DND-41 (cell line): ENCODE measurements around the gene C2orf72.

Experiments
- ATAC-seq: fragments of 200-7000 bp; cut with Tn5 transposase; 3 replicates; pipeline ENCODE4 v1.9.1; 2021; ENCODE audit warnings: low read depth; ENCODE audit not compliant: insufficient read depth
- DNase-seq: peaks from one replicate; pipeline ENCODE4 v3.0.0-alpha.2; 2020
- H2AFZ ChIP-seq: 2 replicates; pipeline ENCODE4 v1.6.0; 2012; ENCODE audit warnings: low read depth, low read length
- H3K27ac ChIP-seq: 2 replicates; pipeline ENCODE4 v1.5.1; 2012; ENCODE audit warnings: low read length, inconsistent platforms
- H3K27me3 ChIP-seq: fragments of 200-600 bp; sonication (generic); 2 replicates; pipeline ENCODE4 v1.6.0; 2012; ENCODE audit warnings: low read length, mild to moderate bottlenecking, inconsistent platforms; ENCODE audit not compliant: insufficient read depth, poor library complexity
- H3K36me3 ChIP-seq: 2 replicates; pipeline ENCODE4 v1.5.1; 2012; ENCODE audit warnings: low read length, inconsistent platforms; ENCODE audit not compliant: insufficient read depth
- H3K4me1 ChIP-seq: 2 replicates; pipeline ENCODE4 v1.5.1; 2012; ENCODE audit warnings: mild to moderate bottlenecking, low read length; ENCODE audit not compliant: insufficient read depth
- H3K4me2 ChIP-seq: 2 replicates; pipeline ENCODE4 v1.6.0; 2012; ENCODE audit warnings: mild to moderate bottlenecking, moderate library complexity, low read length, inconsistent platforms; ENCODE audit not compliant: insufficient read depth
- H3K4me3 ChIP-seq, 2 experiments: fragments of 200-600 bp in 1 of 2; shearing (Covaris generic) in 1 of 2; 2 replicates each; pipeline ENCODE4 v1.5.1; 2012 to 2016; ENCODE audit warnings: inconsistent platforms in 2 of 2, low read length in 2 of 2, mild to moderate bottlenecking in 2 of 2, low read depth in 1 of 2, moderate library complexity in 1 of 2
- H3K79me2 ChIP-seq: 2 replicates; pipeline ENCODE4 v1.6.0; 2012; ENCODE audit warnings: low read length, inconsistent platforms; ENCODE audit not compliant: insufficient read depth
- H3K9ac ChIP-seq: 2 replicates; pipeline ENCODE4 v1.6.0; 2012; ENCODE audit warnings: low read depth, mild to moderate bottlenecking, inconsistent platforms, low read length, moderate library complexity
- H3K9me3 ChIP-seq: 2 replicates; pipeline ENCODE4 v1.5.1; 2012; ENCODE audit warnings: low read length, moderate library complexity, mild to moderate bottlenecking, inconsistent platforms; ENCODE audit not compliant: insufficient read depth, severe bottlenecking
- H4K20me1 ChIP-seq: 2 replicates; pipeline ENCODE4 v1.6.0; 2012; ENCODE audit warnings: low read length; ENCODE audit not compliant: insufficient read depth
- EZH2 ChIP-seq: IDR thresholded peaks from 3 replicates; pipeline ENCODE4 v1.6.1; 2012; ENCODE audit warnings: borderline replicate concordance, low read depth, mild to moderate bottlenecking, moderate library complexity, low read length, inconsistent platforms; ENCODE audit not compliant: severe bottlenecking
- TF ChIP-seq, protein P1 (sequence below): IDR thresholded peaks from 2 replicates; pipeline ENCODE4 v1.5.1; 2012; ENCODE audit warnings: borderline replicate concordance, low read length, moderate library complexity, mild to moderate bottlenecking; ENCODE audit not compliant: poor library complexity, severe bottlenecking; ENCODE audit errors: extremely low read depth

Gene C2orf72

DNA sequence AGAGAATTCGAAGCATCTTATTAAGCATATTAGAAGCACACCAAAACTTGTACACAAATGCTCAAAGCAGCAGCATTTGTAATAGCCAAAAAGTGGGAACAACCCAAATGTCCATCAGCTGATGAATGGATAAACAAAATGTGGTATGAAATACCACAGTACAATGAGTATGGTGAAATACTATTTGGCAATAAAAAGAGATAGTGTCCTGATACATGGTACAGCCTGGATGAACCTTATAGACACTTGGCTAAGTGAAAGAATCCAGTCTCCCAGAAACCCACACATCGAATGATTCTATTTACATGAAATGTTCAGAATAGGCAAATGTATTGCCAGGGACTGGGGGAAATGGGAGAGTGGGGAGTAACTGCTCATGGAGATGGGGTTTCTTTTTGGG lies 38.4 kb upstream of the C2orf72 start:
- Histone ChIP-seq H2AFZ (no peak overlapping the region), H3K4me1 (no peaks in the 10 kb centered on the region), H3K4me2 (no peak overlapping the region), H3K4me3 (no peak overlapping the region), H3K79me2 (no peaks in the 10 kb centered on the region), H3K36me3 (no peaks in the 10 kb centered on the region), H3K9ac (no peak overlapping the region), H3K9me3 (no peaks in the 10 kb centered on the region), H3K27ac (no peak overlapping the region), H3K27me3 (no peaks in the 10 kb centered on the region), H4K20me1 (no peaks in the 10 kb centered on the region)
- DNase-seq = no peak
- no peak for TF ChIP-seq EZH2
- TF ChIP-seq, protein P1, sequence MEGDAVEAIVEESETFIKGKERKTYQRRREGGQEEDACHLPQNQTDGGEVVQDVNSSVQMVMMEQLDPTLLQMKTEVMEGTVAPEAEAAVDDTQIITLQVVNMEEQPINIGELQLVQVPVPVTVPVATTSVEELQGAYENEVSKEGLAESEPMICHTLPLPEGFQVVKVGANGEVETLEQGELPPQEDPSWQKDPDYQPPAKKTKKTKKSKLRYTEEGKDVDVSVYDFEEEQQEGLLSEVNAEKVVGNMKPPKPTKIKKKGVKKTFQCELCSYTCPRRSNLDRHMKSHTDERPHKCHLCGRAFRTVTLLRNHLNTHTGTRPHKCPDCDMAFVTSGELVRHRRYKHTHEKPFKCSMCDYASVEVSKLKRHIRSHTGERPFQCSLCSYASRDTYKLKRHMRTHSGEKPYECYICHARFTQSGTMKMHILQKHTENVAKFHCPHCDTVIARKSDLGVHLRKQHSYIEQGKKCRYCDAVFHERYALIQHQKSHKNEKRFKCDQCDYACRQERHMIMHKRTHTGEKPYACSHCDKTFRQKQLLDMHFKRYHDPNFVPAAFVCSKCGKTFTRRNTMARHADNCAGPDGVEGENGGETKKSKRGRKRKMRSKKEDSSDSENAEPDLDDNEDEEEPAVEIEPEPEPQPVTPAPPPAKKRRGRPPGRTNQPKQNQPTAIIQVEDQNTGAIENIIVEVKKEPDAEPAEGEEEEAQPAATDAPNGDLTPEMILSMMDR = no peak
- ATAC-seq = no peak

DNA sequence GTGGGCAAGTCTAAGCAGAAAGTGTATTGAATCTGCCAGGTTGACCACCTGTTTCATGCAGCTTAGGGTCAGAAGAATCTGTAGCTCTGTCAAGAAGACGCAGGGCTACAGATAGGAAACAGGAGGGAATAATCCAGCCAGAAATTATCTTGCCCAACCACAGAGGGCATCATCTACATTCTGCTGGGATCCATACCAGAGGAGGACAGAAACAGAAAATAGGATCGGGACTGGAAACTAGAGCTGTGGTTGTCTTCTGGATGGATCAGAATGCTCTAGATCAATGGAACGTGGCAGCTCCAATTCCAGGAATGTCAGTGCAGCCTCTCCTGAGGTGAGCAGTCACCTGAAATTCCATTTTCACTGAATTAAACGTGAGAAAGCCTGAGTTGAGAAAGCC lies 37.8 kb upstream of the C2orf72 start:
- Histone ChIP-seq H3K9ac (no peak overlapping the region), H3K4me1 (no peaks in the 10 kb centered on the region), H2AFZ (no peak overlapping the region), H3K27me3 (no peaks in the 10 kb centered on the region), H3K27ac (no peak overlapping the region), H3K9me3 (no peaks in the 10 kb centered on the region), H3K36me3 (no peaks in the 10 kb centered on the region), H4K20me1 (no peaks in the 10 kb centered on the region), H3K4me2 (no peak overlapping the region), H3K4me3 (no peak overlapping the region), H3K79me2 (no peaks in the 10 kb centered on the region)
- TF ChIP-seq, protein P1 = no peak
- TF ChIP-seq EZH2 = no peak
- DNase-seq (no peak), ATAC-seq (no peak)

DNA sequence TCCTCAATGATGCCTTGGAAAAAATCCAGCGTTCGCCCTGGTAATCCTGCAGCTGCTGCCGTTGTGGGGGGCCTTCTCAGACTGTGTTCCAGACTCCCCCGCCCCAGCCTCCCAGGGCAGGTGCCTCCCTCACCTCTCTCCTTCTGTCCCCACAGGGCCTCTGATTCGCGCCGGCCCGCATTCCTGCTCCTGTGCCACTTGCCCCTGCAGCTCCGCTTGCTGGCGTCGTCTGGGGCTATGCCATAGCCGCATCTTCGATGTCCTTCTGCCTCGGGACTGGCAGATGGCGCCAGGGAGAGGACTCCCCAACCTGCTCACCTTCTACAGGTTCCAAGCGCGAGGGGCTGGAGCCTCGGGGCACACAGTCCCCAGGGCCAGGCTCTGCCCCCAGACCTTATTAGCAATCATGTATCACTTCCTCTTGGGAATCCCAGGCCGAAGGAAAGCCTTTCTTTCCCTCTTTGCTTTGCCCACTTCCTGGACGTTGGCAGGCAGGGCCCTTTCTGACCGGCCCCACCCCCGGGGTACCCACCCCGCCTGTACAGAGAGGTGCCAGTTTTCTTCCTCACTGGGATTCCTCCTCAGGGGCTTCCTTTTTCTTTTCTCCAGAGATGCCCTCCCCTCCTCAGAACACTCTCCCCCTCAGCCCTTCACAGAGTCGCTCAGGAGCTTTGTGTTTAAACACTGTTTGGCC lies 37.0 kb upstream of the C2orf72 start:
- Histone ChIP-seq H4K20me1 (no peaks in the 10 kb centered on the region), H3K4me2 (no peak overlapping the region), H3K4me3 (no peak overlapping the region), H2AFZ (no peak overlapping the region), H3K4me1 (no peaks in the 10 kb centered on the region), H3K36me3 (no peaks in the 10 kb centered on the region), H3K9ac (no peak overlapping the region), H3K27ac (no peak overlapping the region), H3K79me2 (no peaks in the 10 kb centered on the region), H3K27me3 (no peaks in the 10 kb centered on the region), H3K9me3 (peaks cover 2% of the 10 kb centered on the region)
- no peak for TF ChIP-seq EZH2
- TF ChIP-seq, protein P1 = no peak
- ATAC-seq = no peak
- no peak for DNase-seq
